Measurements from ENCODE around the gene TMEM86B. TPM values are rescaled to one million over a fixed set of nuclear protein-coding genes. Genes with fewer than 3 reads are reported as not detected.

Gene TMEM86B
- total RNA-seq, 1 experiment from 2014 or later, result 9.5 TPM

- Histone ChIP-seq H4K20me1 (ENCODE audit: insufficient read depth, low read depth, low read length) (peaks cover 17% of the 10 kb centered on the region; the same call in 1 of the 2 replicates), H3K9ac (ENCODE audit: low read length) (peak overlapping the region; percentile 96), H3K36me3 (ENCODE audit: insufficient read depth, low read length) (peaks cover 10% of the 10 kb centered on the region), H3K9me2 (replicated peaks; ENCODE audit: insufficient read depth, low read length) (no peaks in the 10 kb centered on the region), H3K79me2 (ENCODE audit: low read length) (peaks cover 40% of the 10 kb centered on the region), H3K27ac (ENCODE audit: low read length) (peak overlapping the region; percentile 98), H3K9me3 (ENCODE audit: low read length) (no peaks in the 10 kb centered on the region), H2AFZ (ENCODE audit: low read length) (no peak overlapping the region), H3K4me2 (ENCODE audit: low read depth, low read length, poor library complexity, severe bottlenecking) (peak overlapping the region; percentile 96), H3K4me1 (ENCODE audit: low read length) (peaks cover 53% of the 10 kb centered on the region), H3K27me3 (ENCODE audit: low read length) (no peaks in the 10 kb centered on the region), H3K4me3 (ENCODE audit: low read length) (peak overlapping the region; percentile 84)
- DNase-seq, result peak; percentile 68
These were observed 31.1 kb upstream of the TMEM86B start for GRCh38 chr19:55259540-55260210.

DNA sequence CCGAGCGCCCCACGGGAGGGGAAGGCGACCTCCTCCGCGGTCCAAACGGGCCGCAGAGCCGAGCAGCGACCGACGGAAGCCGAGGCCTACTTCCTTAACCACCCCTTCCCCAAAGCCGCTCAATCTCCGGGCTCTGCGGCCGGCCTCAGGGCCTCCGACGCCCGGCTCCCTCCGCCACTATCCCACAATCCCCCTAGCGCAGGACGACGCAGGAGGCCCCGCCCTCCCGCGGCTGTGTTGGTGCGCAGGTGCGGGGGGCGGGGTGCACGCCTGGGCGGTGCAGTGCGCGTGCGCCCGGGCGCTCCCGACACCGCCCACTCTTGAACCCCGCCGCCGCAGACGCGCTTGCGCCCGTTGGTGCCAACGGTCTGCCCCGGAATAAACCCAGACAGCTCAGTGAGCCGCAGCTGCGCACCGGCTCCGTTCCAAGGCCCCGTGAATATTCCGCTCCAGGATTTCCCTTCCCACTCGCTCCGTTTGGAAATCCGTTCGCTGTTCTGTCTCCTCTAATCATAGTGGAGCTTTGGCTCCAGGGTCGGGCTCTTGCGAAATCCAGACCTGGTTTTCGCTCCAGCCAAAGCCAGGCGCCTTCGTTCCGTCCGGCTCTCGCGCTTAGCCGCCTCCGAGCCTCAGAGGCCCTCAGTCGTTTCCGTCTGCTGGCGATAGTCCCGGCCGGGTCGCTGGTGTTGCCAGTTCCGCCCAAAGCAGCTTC lies 30.4 kb upstream of the TMEM86B start, which contains the start of gene PPP6R1:
Gene PPP6R1, minus strand, starts transcription at position 190 of the 712 bp plus-strand sequence. CDS start 11,914 bp downstream, outside the sequence.
- H3K79me2 ChIP-seq (ENCODE audit: low read length), result peaks cover 46% of the 10 kb centered on the region
- H3K27me3 ChIP-seq (ENCODE audit: low read length), result no peaks in the 10 kb centered on the region
- peak within 1 kb of the TSS; percentile 96 for H3K4me2 ChIP-seq (ENCODE audit: low read depth, low read length, poor library complexity, severe bottlenecking)
- H3K36me3 ChIP-seq (ENCODE audit: insufficient read depth, low read length), result peaks cover 10% of the 10 kb centered on the region
- H3K4me1 ChIP-seq (ENCODE audit: low read length), result peaks cover 53% of the 10 kb centered on the region
- H2AFZ ChIP-seq (ENCODE audit: low read length), result no peak within 1 kb of the TSS
- peak within 1 kb of the TSS; percentile 98 for H3K27ac ChIP-seq (ENCODE audit: low read length)
- H3K9me2 ChIP-seq (replicated peaks; ENCODE audit: insufficient read depth, low read length), result no peaks in the 10 kb centered on the region
- H3K4me3 ChIP-seq (ENCODE audit: low read length), result peak within 1 kb of the TSS; percentile 84
- no peaks in the 10 kb centered on the region for H3K9me3 ChIP-seq (ENCODE audit: low read length)
- H4K20me1 ChIP-seq (ENCODE audit: insufficient read depth, low read depth, low read length), result peaks cover 17% of the 10 kb centered on the region; the same call in 1 of the 2 replicates
- peak within 1 kb of the TSS; percentile 96 for H3K9ac ChIP-seq (ENCODE audit: low read length)
- DNase-seq, result peak; percentile 100

DNA sequence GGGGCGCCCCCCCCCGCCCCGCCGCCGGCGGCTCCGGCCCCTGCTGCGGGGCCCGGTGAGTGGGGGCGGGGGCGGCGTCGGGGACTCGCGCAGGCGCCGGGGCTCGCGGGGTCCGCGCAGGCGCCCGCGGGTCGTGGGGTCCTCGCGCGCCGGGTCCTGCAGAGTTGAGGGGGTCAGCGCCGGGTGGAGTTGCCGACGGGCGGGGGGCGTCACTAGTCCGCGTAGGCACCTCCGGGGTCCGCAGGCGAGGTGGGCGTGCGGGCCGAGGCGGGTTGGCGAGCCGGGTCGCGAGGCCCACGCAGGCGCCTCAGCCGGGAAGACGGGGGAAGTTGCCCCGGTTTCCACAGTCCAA lies 29.9 kb upstream of the TMEM86B start:
- Histone ChIP-seq H2AFZ (ENCODE audit: low read length) (no peak overlapping the region), H3K27ac (ENCODE audit: low read length) (peak overlapping the region; percentile 98), H3K4me1 (ENCODE audit: low read length) (peaks cover 54% of the 10 kb centered on the region), H3K27me3 (ENCODE audit: low read length) (no peaks in the 10 kb centered on the region), H3K36me3 (ENCODE audit: insufficient read depth, low read length) (peaks cover 10% of the 10 kb centered on the region), H3K4me2 (ENCODE audit: low read depth, low read length, poor library complexity, severe bottlenecking) (peak overlapping the region; percentile 96), H3K4me3 (ENCODE audit: low read length) (peak overlapping the region; percentile 84), H4K20me1 (ENCODE audit: insufficient read depth, low read depth, low read length) (peaks cover 17% of the 10 kb centered on the region; the same call in 1 of the 2 replicates), H3K79me2 (ENCODE audit: low read length) (peaks cover 51% of the 10 kb centered on the region), H3K9me2 (replicated peaks; ENCODE audit: insufficient read depth, low read length) (no peaks in the 10 kb centered on the region), H3K9me3 (ENCODE audit: low read length) (no peaks in the 10 kb centered on the region), H3K9ac (ENCODE audit: low read length) (peak overlapping the region; percentile 96)
- DNase-seq, result peak; percentile 79

GRCh38 chr19:55257461-55258420 lies 29.2 kb upstream of the TMEM86B start:
- peak overlapping the region; percentile 96 for H3K9ac ChIP-seq (ENCODE audit: low read length)
- H3K9me2 ChIP-seq (replicated peaks; ENCODE audit: insufficient read depth, low read length), result no peaks in the 10 kb centered on the region
- H3K4me2 ChIP-seq (ENCODE audit: low read depth, low read length, poor library complexity, severe bottlenecking), result peak overlapping the region; percentile 96
- peak; percentile 75 for DNase-seq
- H2AFZ ChIP-seq (ENCODE audit: low read length), result no peak overlapping the region
- H4K20me1 ChIP-seq (ENCODE audit: insufficient read depth, low read depth, low read length), result peaks cover 23% of the 10 kb centered on the region; the same call in 1 of the 2 replicates
- H3K36me3 ChIP-seq (ENCODE audit: insufficient read depth, low read length), result peaks cover 17% of the 10 kb centered on the region
- peak overlapping the region; percentile 98 for H3K27ac ChIP-seq (ENCODE audit: low read length)
- H3K79me2 ChIP-seq (ENCODE audit: low read length), result peaks cover 59% of the 10 kb centered on the region
- H3K4me3 ChIP-seq (ENCODE audit: low read length), result peak overlapping the region; percentile 84
- H3K9me3 ChIP-seq (ENCODE audit: low read length), result no peaks in the 10 kb centered on the region
- H3K4me1 ChIP-seq (ENCODE audit: low read length), result peaks cover 59% of the 10 kb centered on the region
- H3K27me3 ChIP-seq (ENCODE audit: low read length), result no peaks in the 10 kb centered on the region

- Histone ChIP-seq H3K27me3 (ENCODE audit: low read length) (no peaks in the 10 kb centered on the region), H3K4me3 (ENCODE audit: low read length) (peak overlapping the region; percentile 84), H3K36me3 (ENCODE audit: insufficient read depth, low read length) (peaks cover 16% of the 10 kb centered on the region), H4K20me1 (ENCODE audit: insufficient read depth, low read depth, low read length) (peaks cover 25% of the 10 kb centered on the region), H3K9ac (ENCODE audit: low read length) (peak overlapping the region; percentile 96), H3K79me2 (ENCODE audit: low read length) (peaks cover 68% of the 10 kb centered on the region), H2AFZ (ENCODE audit: low read length) (no peak overlapping the region), H3K9me3 (ENCODE audit: low read length) (no peaks in the 10 kb centered on the region), H3K27ac (ENCODE audit: low read length) (peak overlapping the region; percentile 98), H3K4me2 (ENCODE audit: low read depth, low read length, poor library complexity, severe bottlenecking) (peak overlapping the region; percentile 96), H3K4me1 (ENCODE audit: low read length) (peaks cover 69% of the 10 kb centered on the region), H3K9me2 (replicated peaks; ENCODE audit: insufficient read depth, low read length) (no peaks in the 10 kb centered on the region)
- peak; percentile 75 for DNase-seq
These were observed 28.2 kb upstream of the TMEM86B start for GRCh38 chr19:55256562-55257460.

GRCh38 chr19:55255618-55256423 lies 27.3 kb upstream of the TMEM86B start:
- Histone ChIP-seq H3K36me3 (ENCODE audit: insufficient read depth, low read length) (peaks cover 26% of the 10 kb centered on the region), H2AFZ (ENCODE audit: low read length) (no peak overlapping the region), H3K27ac (ENCODE audit: low read length) (peak overlapping the region; percentile 98), H4K20me1 (ENCODE audit: insufficient read depth, low read depth, low read length) (peaks cover 35% of the 10 kb centered on the region), H3K4me2 (ENCODE audit: low read depth, low read length, poor library complexity, severe bottlenecking) (peak overlapping the region; percentile 96), H3K4me3 (ENCODE audit: low read length) (peak overlapping the region; percentile 84), H3K27me3 (ENCODE audit: low read length) (no peaks in the 10 kb centered on the region), H3K79me2 (ENCODE audit: low read length) (peaks cover 78% of the 10 kb centered on the region), H3K9me2 (replicated peaks; ENCODE audit: insufficient read depth, low read length) (no peaks in the 10 kb centered on the region), H3K4me1 (ENCODE audit: low read length) (peaks cover 75% of the 10 kb centered on the region), H3K9me3 (ENCODE audit: low read length) (no peaks in the 10 kb centered on the region), H3K9ac (ENCODE audit: low read length) (peak overlapping the region; percentile 96)
- peak; percentile 91 for DNase-seq

- Histone ChIP-seq H3K9ac (ENCODE audit: low read length) (peak overlapping the region; percentile 96), H3K27me3 (ENCODE audit: low read length) (no peaks in the 10 kb centered on the region), H3K9me2 (replicated peaks; ENCODE audit: insufficient read depth, low read length) (no peaks in the 10 kb centered on the region), H3K27ac (ENCODE audit: low read length) (peak overlapping the region; percentile 98), H3K36me3 (ENCODE audit: insufficient read depth, low read length) (peaks cover 27% of the 10 kb centered on the region), H3K4me2 (ENCODE audit: low read depth, low read length, poor library complexity, severe bottlenecking) (peak overlapping the region; percentile 96), H3K4me3 (ENCODE audit: low read length) (peak overlapping the region; percentile 84), H3K9me3 (ENCODE audit: low read length) (no peaks in the 10 kb centered on the region), H2AFZ (ENCODE audit: low read length) (no peak overlapping the region), H4K20me1 (ENCODE audit: insufficient read depth, low read depth, low read length) (peaks cover 48% of the 10 kb centered on the region), H3K4me1 (ENCODE audit: low read length) (peaks cover 63% of the 10 kb centered on the region), H3K79me2 (ENCODE audit: low read length) (peaks cover 90% of the 10 kb centered on the region)
- peak; percentile 67 for DNase-seq
These were observed 26.0 kb upstream of the TMEM86B start for GRCh38 chr19:55254625-55254977.

Data from Karpas-422 (cell line).